CD4-positive, alpha-beta T cell (primary cell): ENCODE measurements around the gene PTPRK. TPM values are rescaled to one million over a fixed set of nuclear protein-coding genes. Genes with fewer than 3 reads are reported as not detected.

Experiments
- ATAC-seq: fragments of 200-7000 bp; cut with Tn5 transposase; one replicate; pipeline ENCODE4 v1.10.0; 2022; ENCODE audit warnings: mild to moderate bottlenecking; ENCODE audit not compliant: poor library complexity
- CTCF ChIA-PET: fragments of 350-600 bp; sonication (Branson Sonifier 250); formaldehyde crosslinking; loops from one replicate; lab custom pipeline; 2021; ENCODE audit warnings: antibody characterized with exemption, inconsistent platforms; lab: Charles Lee
- POLR2A ChIA-PET: fragments of 350-600 bp; sonication (Branson Sonifier 250); formaldehyde crosslinking; loops from one replicate; lab custom pipeline; 2021; ENCODE audit warnings: antibody characterized with exemption, inconsistent platforms; lab: Charles Lee
- DNase-seq, 14 experiments: peaks; one replicate each; pipeline ENCODE4 v3.0.0-alpha.2; 2013 to 2020; ENCODE audit warnings: mixed read lengths in 2 of 14
- H3K27ac ChIP-seq, 2 donors: one replicate each; pipeline versions ENCODE4 v1.5.1 to v1.7.0; 2013; ENCODE audit warnings: low read length in 2 of 2, low read depth in 1 of 2, mild to moderate bottlenecking in 1 of 2
- H3K27me3 ChIP-seq, 2 experiments: 1 replicate in 1 of 2; 2 replicates in 1 of 2; pipeline versions ENCODE4 v1.6.1 to v1.7.0; 2013; ENCODE audit warnings: low read length in 2 of 2, control low read depth in 1 of 2, mild to moderate bottlenecking in 1 of 2, moderate library complexity in 1 of 2; ENCODE audit not compliant: insufficient read depth in 2 of 2, control insufficient read depth in 1 of 2
- H3K36me3 ChIP-seq: one replicate; pipeline ENCODE4 v1.6.1; 2013; ENCODE audit warnings: low read length, control low read depth; ENCODE audit not compliant: insufficient read depth
- H3K4me1 ChIP-seq: one replicate; pipeline ENCODE4 v1.6.1; 2013; ENCODE audit warnings: low read length, control low read depth; ENCODE audit not compliant: insufficient read depth
- H3K4me3 ChIP-seq: one replicate; pipeline ENCODE4 v1.5.1; 2013; ENCODE audit warnings: mild to moderate bottlenecking, low read length, moderate library complexity
- H3K9me3 ChIP-seq, 2 experiments: 1 replicate in 1 of 2; 2 replicates in 1 of 2; pipeline versions ENCODE4 v1.6.1 to v1.7.0; 2013; ENCODE audit warnings: low read length in 2 of 2, mild to moderate bottlenecking in 2 of 2, control low read depth in 1 of 2, moderate library complexity in 1 of 2; ENCODE audit not compliant: control insufficient read depth in 1 of 2, insufficient read depth in 1 of 2
- H3K27ac Mint-ChIP-seq: one replicate; pipeline ENCODE4 v1.8.0; 2020; ENCODE audit warnings: mixed read lengths
- H3K27me3 Mint-ChIP-seq: one replicate; pipeline ENCODE4 v1.8.0; 2021; ENCODE audit warnings: mixed read lengths
- H3K36me3 Mint-ChIP-seq: one replicate; pipeline ENCODE4 v1.8.0; 2021; ENCODE audit warnings: low read depth, mixed read lengths
- H3K4me1 Mint-ChIP-seq: one replicate; pipeline ENCODE4 v1.8.0; 2021; ENCODE audit warnings: low read depth, mixed read lengths
- H3K4me3 Mint-ChIP-seq: one replicate; pipeline ENCODE4 v1.8.0; 2020; ENCODE audit warnings: mild to moderate bottlenecking, mixed read lengths
- H3K9me3 Mint-ChIP-seq: one replicate; pipeline ENCODE4 v1.8.0; 2020; ENCODE audit warnings: mixed read lengths
- intact Hi-C, 2 experiments: fragments of 100-400 bp; cut with DNase I in 1 of 2; cut with micrococcal nuclease in 1 of 2; formaldehyde crosslinking; loops; one replicate each; pipeline versions ENCODE4 v1.15.1 to v1.9.0; 2023 to 2025; cut with DNase I, micrococcal nuclease
- total RNA-seq, 174 experiments: library from RNA in 2 of 174; stranded (reverse) in 2 of 174; gene quantifications; one replicate each; pipeline ENCODE4 v1.2.3 and lab custom pipeline; 2021 to 2026
- TF ChIP-seq, protein P1 (sequence below): fragments of 200-600 bp; IDR thresholded peaks from one replicate; pipeline ENCODE4 v1.8.0; 2022; ENCODE audit warnings: antibody characterized with exemption, mild to moderate bottlenecking

PTPRK gene
- total RNA-seq, 2 experiments from 2014 or later, result 8.4 to 10.3 TPM

DNA sequence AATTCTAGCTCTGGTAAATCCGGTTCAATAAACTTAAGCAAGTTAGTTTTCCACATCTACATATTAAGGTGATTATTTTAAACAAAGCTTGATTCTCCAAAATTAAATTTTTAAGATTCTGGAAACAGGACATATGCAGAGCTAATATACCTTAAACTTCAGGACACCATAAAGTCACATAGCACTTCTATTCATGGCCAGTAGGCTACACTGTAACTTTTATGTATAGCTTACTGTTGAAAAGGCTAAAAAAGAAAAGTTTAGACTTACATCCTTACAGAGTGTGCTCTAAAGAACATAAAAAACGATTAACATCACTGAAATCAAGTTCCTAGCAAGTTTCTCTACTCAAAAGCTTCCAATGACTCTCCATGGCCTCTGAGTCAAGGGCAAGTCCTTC is 224.7 kb downstream of the PTPRK start:
- POLR2A ChIA-PET, result no interaction called here
- Histone ChIP-seq H3K27ac (no peak overlapping the region), H3K9me3 (no peaks in the 10 kb centered on the region), H3K27me3 (no peaks in the 10 kb centered on the region), H3K4me1 (no peaks in the 10 kb centered on the region), H3K4me3 (no peak overlapping the region), H3K36me3 (no peaks in the 10 kb centered on the region)
- H3K4me1 Mint-ChIP-seq, result no peaks in the 10 kb centered on the region
- no peak overlapping the region for H3K4me3 Mint-ChIP-seq
- no peak overlapping the region for H3K27ac Mint-ChIP-seq
- no peak for ATAC-seq
- H3K36me3 Mint-ChIP-seq, result peaks cover 5% of the 10 kb centered on the region
- intact Hi-C loops, result no loop called here
- no peak for DNase-seq
- no peaks in the 10 kb centered on the region for H3K27me3 Mint-ChIP-seq
- peaks cover 5% of the 10 kb centered on the region for H3K9me3 Mint-ChIP-seq
- TF ChIP-seq, protein P1, sequence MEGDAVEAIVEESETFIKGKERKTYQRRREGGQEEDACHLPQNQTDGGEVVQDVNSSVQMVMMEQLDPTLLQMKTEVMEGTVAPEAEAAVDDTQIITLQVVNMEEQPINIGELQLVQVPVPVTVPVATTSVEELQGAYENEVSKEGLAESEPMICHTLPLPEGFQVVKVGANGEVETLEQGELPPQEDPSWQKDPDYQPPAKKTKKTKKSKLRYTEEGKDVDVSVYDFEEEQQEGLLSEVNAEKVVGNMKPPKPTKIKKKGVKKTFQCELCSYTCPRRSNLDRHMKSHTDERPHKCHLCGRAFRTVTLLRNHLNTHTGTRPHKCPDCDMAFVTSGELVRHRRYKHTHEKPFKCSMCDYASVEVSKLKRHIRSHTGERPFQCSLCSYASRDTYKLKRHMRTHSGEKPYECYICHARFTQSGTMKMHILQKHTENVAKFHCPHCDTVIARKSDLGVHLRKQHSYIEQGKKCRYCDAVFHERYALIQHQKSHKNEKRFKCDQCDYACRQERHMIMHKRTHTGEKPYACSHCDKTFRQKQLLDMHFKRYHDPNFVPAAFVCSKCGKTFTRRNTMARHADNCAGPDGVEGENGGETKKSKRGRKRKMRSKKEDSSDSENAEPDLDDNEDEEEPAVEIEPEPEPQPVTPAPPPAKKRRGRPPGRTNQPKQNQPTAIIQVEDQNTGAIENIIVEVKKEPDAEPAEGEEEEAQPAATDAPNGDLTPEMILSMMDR, result no peak
- CTCF ChIA-PET, result no interaction called here

DNA sequence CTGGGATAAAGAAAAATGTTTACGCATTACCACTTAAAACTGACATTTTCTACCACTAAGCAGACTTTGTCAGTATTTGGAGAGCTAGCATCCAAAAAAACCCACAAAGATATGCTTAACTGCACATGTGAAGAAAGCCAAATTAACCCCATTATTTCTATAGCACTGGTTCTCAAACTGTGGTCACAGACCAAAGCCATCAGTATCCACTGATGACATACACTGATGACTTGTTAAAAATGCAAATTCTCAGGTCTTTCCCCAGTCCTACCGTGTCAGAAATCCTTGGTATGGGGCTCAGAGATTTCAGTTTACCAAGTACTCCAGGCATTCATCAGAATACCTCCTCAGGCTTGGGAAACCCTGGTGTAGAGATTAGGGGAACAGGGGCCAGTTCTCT is 230.2 kb downstream of the PTPRK start:
- ChIA-PET CTCF (no interaction called here), POLR2A (no interaction called here)
- Mint-ChIP-seq H3K9me3 (no peaks in the 10 kb centered on the region), H3K4me1 (peaks cover 7% of the 10 kb centered on the region), H3K27me3 (no peaks in the 10 kb centered on the region), H3K4me3 (no peak overlapping the region), H3K27ac (no peak overlapping the region), H3K36me3 (no peaks in the 10 kb centered on the region)
- intact Hi-C loops, result no loop called here
- no peaks in the 10 kb centered on the region for H3K27me3 ChIP-seq
- DNase-seq (no peak), ATAC-seq (no peak)
- TF ChIP-seq, protein P1, result no peak
- no peaks in the 10 kb centered on the region for H3K4me1 ChIP-seq
- H3K27ac ChIP-seq, result no peak overlapping the region
- H3K36me3 ChIP-seq, result no peaks in the 10 kb centered on the region
- H3K9me3 ChIP-seq, result no peaks in the 10 kb centered on the region
- H3K4me3 ChIP-seq, result no peak overlapping the region

DNA sequence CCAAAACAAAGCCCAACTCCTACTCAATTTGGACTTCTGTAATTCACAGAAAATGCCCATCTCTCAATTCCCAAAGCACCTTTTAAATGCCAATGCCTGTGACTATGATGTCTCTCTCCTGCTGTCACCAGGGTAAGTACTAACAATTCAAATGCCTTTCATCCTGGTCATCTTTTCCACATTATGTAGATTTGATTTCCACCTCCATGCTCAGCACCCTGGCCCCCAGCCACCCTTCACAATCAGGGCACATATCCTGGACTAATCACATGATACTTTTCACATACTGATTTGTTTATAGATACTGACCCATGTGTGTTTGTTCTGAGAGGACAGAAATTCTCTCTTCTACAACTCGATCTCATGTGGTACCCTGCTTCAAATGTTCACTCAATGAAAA is 236.3 kb downstream of the PTPRK start:
- H3K4me3 ChIP-seq, result no peak overlapping the region
- H3K36me3 ChIP-seq, result no peaks in the 10 kb centered on the region
- no peak overlapping the region for H3K27ac Mint-ChIP-seq
- ATAC-seq (no peak), DNase-seq (no peak)
- intact Hi-C loops, result no loop called here
- no peaks in the 10 kb centered on the region for H3K36me3 Mint-ChIP-seq
- H3K9me3 ChIP-seq, result no peaks in the 10 kb centered on the region
- no peak overlapping the region for H3K27ac ChIP-seq
- peaks cover 7% of the 10 kb centered on the region for H3K4me1 Mint-ChIP-seq
- POLR2A ChIA-PET, result no interaction called here
- no peaks in the 10 kb centered on the region for H3K9me3 Mint-ChIP-seq
- TF ChIP-seq, protein P1, result no peak
- no peaks in the 10 kb centered on the region for H3K4me1 ChIP-seq
- H3K27me3 ChIP-seq, result no peaks in the 10 kb centered on the region
- CTCF ChIA-PET, result no interaction called here
- no peaks in the 10 kb centered on the region for H3K27me3 Mint-ChIP-seq
- no peak overlapping the region for H3K4me3 Mint-ChIP-seq
